Dermis lymphatic vessel endothelial cell (primary cell): ENCODE results near the gene GPR39. TPM values are rescaled to one million over a fixed set of nuclear protein-coding genes. Genes with fewer than 3 reads are reported as not detected.

ENCODE experiments used
- total RNA-seq: library from RNA; depleted of rRNA; stranded (reverse); fragments of >200 nt; gene quantifications from 2 replicates; pipeline ENCODE4 v1.2.1, GENCODE V29; 2014

Gene GPR39
- total RNA-seq, result under 0.01 TPM in 1 of 2 replicates, not detected in the other

DNA sequence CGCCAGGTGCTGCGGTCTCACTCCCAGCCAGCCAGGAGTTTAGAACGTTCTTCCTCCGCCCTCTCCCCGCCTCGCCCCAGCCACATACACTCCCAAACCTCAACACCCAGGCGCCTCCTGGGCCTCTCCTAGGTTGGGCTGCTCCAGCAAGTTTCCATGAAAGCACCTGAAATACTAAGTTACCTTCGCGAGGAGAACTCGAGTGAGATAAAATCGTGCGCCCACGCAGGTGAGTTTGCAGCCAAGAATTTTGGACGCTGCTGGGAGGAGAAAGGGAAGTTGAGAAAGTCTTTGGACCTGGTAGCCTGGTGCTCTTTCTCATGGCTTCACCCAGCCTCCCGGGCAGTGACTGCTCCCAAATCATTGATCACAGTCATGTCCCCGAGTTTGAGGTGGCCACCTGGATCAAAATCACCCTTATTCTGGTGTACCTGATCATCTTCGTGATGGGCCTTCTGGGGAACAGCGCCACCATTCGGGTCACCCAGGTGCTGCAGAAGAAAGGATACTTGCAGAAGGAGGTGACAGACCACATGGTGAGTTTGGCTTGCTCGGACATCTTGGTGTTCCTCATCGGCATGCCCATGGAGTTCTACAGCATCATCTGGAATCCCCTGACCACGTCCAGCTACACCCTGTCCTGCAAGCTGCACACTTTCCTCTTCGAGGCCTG, at the start of gene GPR39:
TSS of gene GPR39 (plus strand) at position 83 of the 673 bp plus-strand sequence.

DNA sequence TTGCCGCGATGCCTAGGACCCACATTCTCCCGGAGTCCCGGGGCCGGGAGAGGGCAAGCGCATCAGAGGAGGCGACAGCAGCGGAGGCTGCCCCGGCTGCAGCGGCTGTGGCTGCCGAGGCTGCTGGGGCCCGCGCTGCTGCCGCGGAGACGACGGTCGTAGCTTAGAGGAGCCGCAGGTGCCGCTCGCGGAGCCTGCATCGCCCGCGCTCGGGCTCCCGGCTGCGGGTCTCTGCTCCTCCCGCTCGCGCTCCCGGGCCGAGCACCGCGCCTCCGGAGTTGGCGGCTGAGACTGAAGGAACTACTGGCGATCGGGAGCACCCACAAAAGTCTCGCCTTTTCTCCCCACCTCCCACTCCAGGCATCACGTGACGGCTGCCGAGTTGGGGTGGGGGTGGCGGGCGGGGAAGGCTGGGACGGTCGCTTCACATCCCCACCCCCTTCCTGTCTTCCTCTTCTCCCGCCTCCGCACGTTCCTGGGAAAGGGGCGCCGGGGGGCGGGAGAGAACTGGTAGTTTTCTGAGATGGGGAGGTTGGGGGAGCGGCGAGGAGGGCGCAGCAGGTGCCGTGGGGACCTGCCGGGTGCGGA, 253.4 kb downstream of the GPR39 start, which contains the start of gene LYPD1:
TSS of gene LYPD1 (minus strand) at position 298 of the 588 bp plus-strand sequence. CDS start at position 25, 273 bp downstream.

